ENCODE results near the gene POU2F3.

DNA sequence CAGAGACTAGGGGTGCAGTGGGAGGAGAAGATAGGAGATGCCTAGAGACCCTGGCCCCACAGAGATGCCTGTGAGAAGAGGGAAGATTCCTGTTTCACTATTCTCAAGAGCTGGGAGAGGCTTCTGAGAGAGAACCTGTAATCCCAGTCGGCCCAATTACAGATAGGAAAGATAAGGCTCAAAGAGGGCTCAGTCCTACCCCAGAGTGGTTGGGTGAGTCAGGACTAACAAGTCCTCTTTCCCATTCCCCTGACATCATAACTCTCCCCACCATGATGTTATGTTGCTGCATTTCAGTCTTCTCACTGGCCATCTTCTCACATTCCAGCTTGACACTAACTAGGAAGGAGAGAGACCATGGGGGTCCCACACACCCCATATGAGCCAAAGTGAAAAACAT lies 114.1 kb downstream of the POU2F3 start:
- TF ChIP-seq, protein P1, sequence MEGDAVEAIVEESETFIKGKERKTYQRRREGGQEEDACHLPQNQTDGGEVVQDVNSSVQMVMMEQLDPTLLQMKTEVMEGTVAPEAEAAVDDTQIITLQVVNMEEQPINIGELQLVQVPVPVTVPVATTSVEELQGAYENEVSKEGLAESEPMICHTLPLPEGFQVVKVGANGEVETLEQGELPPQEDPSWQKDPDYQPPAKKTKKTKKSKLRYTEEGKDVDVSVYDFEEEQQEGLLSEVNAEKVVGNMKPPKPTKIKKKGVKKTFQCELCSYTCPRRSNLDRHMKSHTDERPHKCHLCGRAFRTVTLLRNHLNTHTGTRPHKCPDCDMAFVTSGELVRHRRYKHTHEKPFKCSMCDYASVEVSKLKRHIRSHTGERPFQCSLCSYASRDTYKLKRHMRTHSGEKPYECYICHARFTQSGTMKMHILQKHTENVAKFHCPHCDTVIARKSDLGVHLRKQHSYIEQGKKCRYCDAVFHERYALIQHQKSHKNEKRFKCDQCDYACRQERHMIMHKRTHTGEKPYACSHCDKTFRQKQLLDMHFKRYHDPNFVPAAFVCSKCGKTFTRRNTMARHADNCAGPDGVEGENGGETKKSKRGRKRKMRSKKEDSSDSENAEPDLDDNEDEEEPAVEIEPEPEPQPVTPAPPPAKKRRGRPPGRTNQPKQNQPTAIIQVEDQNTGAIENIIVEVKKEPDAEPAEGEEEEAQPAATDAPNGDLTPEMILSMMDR (IDR thresholded peaks at IDR 0.05): no peak
- TF ChIP-seq POLR2A (IDR thresholded peaks at IDR 0.05): no peak
- no peak for TF ChIP-seq EP300 (IDR thresholded peaks at IDR 0.05)
